ENCODE results near the gene NR2C2. TPM values are rescaled to one million over a fixed set of nuclear protein-coding genes. Genes with fewer than 3 reads are reported as not detected.

The NR2C2 gene
- total RNA-seq, 1 experiment from 2014 or later = 50.8 TPM

GRCh38 chr3:14938954-14939353, 8.4 kb upstream of the NR2C2 start:
- CTCF ChIA-PET = interaction anchor here (1.4 kb wide), 1 partner anchor 13 kb away, joined by 3 read pairs; no protein-coding TSS in a partner anchor

GRCh38 chr3:14941871-14942270, 5.5 kb upstream of the NR2C2 start:
- Mint-ChIP-seq H3K4me3 (no peak overlapping the region), H3K4me1 (peaks cover 35% of the 10 kb centered on the region), H3K27ac (peak overlapping the region; percentile 51), H3K27me3 (ENCODE audit: low read depth) (no peaks in the 10 kb centered on the region), H3K36me3 (peaks cover 20% of the 10 kb centered on the region), H3K9me3 (no peaks in the 10 kb centered on the region)
- POLR2A ChIA-PET = no interaction called here
- CTCF ChIA-PET = interaction anchor here (0.5 kb wide), 1 partner anchor 61 kb away, joined by 3 read pairs; no protein-coding TSS in a partner anchor
- ATAC-seq (peak; percentile 40), DNase-seq (ENCODE audit: low spot score) (no peak)
- no peak for TF ChIP-seq ZNF396 (CRISPR knock-in tag; IDR thresholded peaks at IDR 0.05; ENCODE audit: borderline replicate concordance)
- no peak for TF ChIP-seq CDX4 (CRISPR knock-in tag; IDR thresholded peaks at IDR 0.05; ENCODE audit: borderline replicate concordance)
- TF ChIP-seq ZNF138 (CRISPR knock-in tag; conservative IDR thresholded peaks at IDR 0.05) = no peak
- no peak for TF ChIP-seq ATF3 (CRISPR knock-in tag; conservative IDR thresholded peaks at IDR 0.05)
- TF ChIP-seq ZNF121 (CRISPR knock-in tag; IDR thresholded peaks at IDR 0.05) = no peak
- no peak for TF ChIP-seq ZBTB21 (CRISPR knock-in tag; IDR thresholded peaks at IDR 0.05; ENCODE audit: borderline replicate concordance)
- no peak for TF ChIP-seq NR3C1 (CRISPR knock-in tag; conservative IDR thresholded peaks at IDR 0.05; ENCODE audit: low read depth)
- TF ChIP-seq ESRRA (CRISPR knock-in tag; IDR thresholded peaks at IDR 0.05; ENCODE audit: borderline replicate concordance) = no peak
- TF ChIP-seq EMX1 (CRISPR knock-in tag; IDR thresholded peaks at IDR 0.05) = no peak
- no peak for TF ChIP-seq TEAD4 (CRISPR knock-in tag; IDR thresholded peaks at IDR 0.05)
- no peak for TF ChIP-seq ZNF423 (CRISPR knock-in tag; IDR thresholded peaks at IDR 0.05)
- TF ChIP-seq CTCF (IDR thresholded peaks at IDR 0.05) = no peak
- TF ChIP-seq GTF2I (CRISPR knock-in tag; conservative IDR thresholded peaks at IDR 0.05) = no peak
- TF ChIP-seq OVOL2 (CRISPR knock-in tag; IDR thresholded peaks at IDR 0.05; ENCODE audit: borderline replicate concordance) = no peak

More at GRCh38 chr3:14938954-14939353, 8.4 kb upstream of the NR2C2 start:
- Mint-ChIP-seq H3K27ac (no peak overlapping the region), H3K27me3 (ENCODE audit: low read depth) (no peaks in the 10 kb centered on the region), H3K4me3 (no peak overlapping the region), H3K36me3 (peaks cover 4% of the 10 kb centered on the region), H3K4me1 (peaks cover 26% of the 10 kb centered on the region), H3K9me3 (no peaks in the 10 kb centered on the region)
- POLR2A ChIA-PET = no interaction called here
- ATAC-seq (no peak), DNase-seq (ENCODE audit: low spot score) (no peak)
- TF ChIP-seq ZNF671 (CRISPR knock-in tag; IDR thresholded peaks at IDR 0.05) (no peak), TEAD1 (CRISPR knock-in tag; IDR thresholded peaks at IDR 0.05) (no peak), HMGA2 (CRISPR knock-in tag; IDR thresholded peaks at IDR 0.05) (no peak), PRRX2 (CRISPR knock-in tag; IDR thresholded peaks at IDR 0.05) (no peak), ZNF263 (CRISPR knock-in tag; IDR thresholded peaks at IDR 0.05; ENCODE audit: low read depth) (no peak), SMAD3 (CRISPR knock-in tag; IDR thresholded peaks at IDR 0.05; ENCODE audit: borderline replicate concordance) (no peak), IRF1 (CRISPR knock-in tag; IDR thresholded peaks at IDR 0.05) (no peak), CREB1 (CRISPR knock-in tag; IDR thresholded peaks at IDR 0.05) (no peak), ELF4 (CRISPR knock-in tag; IDR thresholded peaks at IDR 0.05; ENCODE audit: low read depth) (no peak), CTCF (IDR thresholded peaks at IDR 0.05) (no peak), AR (CRISPR knock-in tag; IDR thresholded peaks at IDR 0.05) (no peak), FOXK1 (CRISPR knock-in tag; IDR thresholded peaks at IDR 0.05) (no peak), NR3C1 (CRISPR knock-in tag; conservative IDR thresholded peaks at IDR 0.05; ENCODE audit: low read depth) (no peak), NR2C2 (CRISPR knock-in tag; IDR thresholded peaks at IDR 0.05) (no peak)
